ENCODE measurements around the gene SLC8A3. TPM values are rescaled to one million over a fixed set of nuclear protein-coding genes. Genes with fewer than 3 reads are reported as not detected.

The SLC8A3 gene, protein sequence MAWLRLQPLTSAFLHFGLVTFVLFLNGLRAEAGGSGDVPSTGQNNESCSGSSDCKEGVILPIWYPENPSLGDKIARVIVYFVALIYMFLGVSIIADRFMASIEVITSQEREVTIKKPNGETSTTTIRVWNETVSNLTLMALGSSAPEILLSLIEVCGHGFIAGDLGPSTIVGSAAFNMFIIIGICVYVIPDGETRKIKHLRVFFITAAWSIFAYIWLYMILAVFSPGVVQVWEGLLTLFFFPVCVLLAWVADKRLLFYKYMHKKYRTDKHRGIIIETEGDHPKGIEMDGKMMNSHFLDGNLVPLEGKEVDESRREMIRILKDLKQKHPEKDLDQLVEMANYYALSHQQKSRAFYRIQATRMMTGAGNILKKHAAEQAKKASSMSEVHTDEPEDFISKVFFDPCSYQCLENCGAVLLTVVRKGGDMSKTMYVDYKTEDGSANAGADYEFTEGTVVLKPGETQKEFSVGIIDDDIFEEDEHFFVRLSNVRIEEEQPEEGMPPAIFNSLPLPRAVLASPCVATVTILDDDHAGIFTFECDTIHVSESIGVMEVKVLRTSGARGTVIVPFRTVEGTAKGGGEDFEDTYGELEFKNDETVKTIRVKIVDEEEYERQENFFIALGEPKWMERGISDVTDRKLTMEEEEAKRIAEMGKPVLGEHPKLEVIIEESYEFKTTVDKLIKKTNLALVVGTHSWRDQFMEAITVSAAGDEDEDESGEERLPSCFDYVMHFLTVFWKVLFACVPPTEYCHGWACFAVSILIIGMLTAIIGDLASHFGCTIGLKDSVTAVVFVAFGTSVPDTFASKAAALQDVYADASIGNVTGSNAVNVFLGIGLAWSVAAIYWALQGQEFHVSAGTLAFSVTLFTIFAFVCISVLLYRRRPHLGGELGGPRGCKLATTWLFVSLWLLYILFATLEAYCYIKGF
- under 1 TPM in 1 of 2 donors, not detected in 1; 0.09 TPM for total RNA-seq
- polyA plus RNA-seq (2013, experiment 1 of 2), result 0.57 TPM
- polyA plus RNA-seq (2013, experiment 2 of 2), result 0.91 TPM
- long read RNA-seq, experiment 1, result 0 reads
- long read RNA-seq, experiment 2, result 0 reads
- long read RNA-seq, experiment 3, result 0 reads
- long read RNA-seq, experiment 4, result 0 reads

DNA sequence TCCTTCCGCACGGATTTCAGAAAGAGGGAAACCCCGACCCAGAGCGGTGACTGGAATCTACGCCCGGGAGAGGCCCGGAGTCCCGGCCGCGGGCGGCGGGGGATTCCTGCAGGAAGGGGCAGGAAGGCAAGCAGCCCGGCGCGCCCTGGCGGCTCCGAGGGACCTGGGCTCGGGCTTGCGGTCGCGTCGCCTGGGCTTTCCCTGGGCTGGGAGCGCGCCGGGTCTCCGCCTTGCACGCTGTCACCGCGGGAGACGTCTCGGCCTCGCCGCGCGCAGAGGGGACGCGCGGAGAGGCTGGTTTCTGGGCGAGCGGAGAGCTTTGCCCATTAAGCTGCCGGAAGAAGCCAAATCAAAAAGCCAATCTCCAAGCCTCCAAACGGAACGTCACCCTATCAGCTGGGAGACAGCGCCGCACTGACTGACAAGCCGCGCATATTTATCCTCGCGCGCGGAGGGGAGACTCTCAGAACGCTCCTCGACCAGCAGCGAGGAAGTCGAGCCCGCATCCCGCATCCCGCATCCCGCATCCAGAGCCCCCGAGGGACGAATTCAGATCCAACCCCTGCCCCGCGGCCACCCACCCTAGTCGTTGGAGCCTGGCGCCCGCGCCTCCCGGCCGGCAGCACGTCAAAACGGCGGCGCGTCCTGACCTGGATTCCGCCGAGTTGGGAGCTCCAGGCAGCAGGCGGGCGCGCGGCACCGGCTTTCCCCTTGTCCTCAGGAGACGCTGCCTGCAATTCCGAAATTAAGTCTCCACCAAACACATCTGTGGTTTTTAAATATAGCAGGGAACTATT lies at the start of gene SLC8A3:
Gene SLC8A3, minus strand, starts transcription at position 293 of the 797 bp plus-strand sequence. CDS start 20,529 bp downstream, outside the sequence.
- Mint-ChIP-seq H3K4me3 (peak within 1 kb of the TSS; percentile 67), H3K27ac (no peak within 1 kb of the TSS), H3K36me3 (ENCODE audit: low read depth) (no peaks in the 10 kb centered on the region), H3K27me3 (ENCODE audit: insufficient read depth) (peaks cover 64% of the 10 kb centered on the region), H3K4me1 (peaks cover 16% of the 10 kb centered on the region), H3K9me3 (no peaks in the 10 kb centered on the region)
- H3K9ac ChIP-seq (ENCODE audit: extremely low read depth, low read length, poor library complexity, severe bottlenecking), result no peak within 1 kb of the TSS
- WGBS, 2 experiments (ENCODE audit: insufficient coverage in 1 of 2, insufficient read length in 1 of 2), result 1% methylated on average over 21 to 82 of the region's 83 CpGs
- peak; percentile 85 for DNase-seq
- no peaks in the 10 kb centered on the region for H3K4me1 ChIP-seq (ENCODE audit: control insufficient read depth, insufficient read depth, low read length)
- no peak within 1 kb of the TSS for H3K27ac ChIP-seq (ENCODE audit: low read depth, low read length)
- H3K27me3 ChIP-seq (ENCODE audit: control insufficient read depth, insufficient read depth, low read length, poor library complexity, severe bottlenecking), result peaks cover 70% of the 10 kb centered on the region
- H3K9me3 ChIP-seq (ENCODE audit: control insufficient read depth, low read length), result no peaks in the 10 kb centered on the region
- H3K36me3 ChIP-seq (ENCODE audit: control insufficient read depth, insufficient read depth, low read length), result no peaks in the 10 kb centered on the region
- peak; percentile 13 for TF ChIP-seq CTCF (conservative IDR thresholded peaks at IDR 0.05)
- H3K4me3 ChIP-seq (ENCODE audit: low read length), result peak within 1 kb of the TSS; percentile 83

GRCh38 chr14:70237710-70238109 lies 49.0 kb upstream of the SLC8A3 start:
- Mint-ChIP-seq H3K27me3 (ENCODE audit: insufficient read depth) (no peaks in the 10 kb centered on the region), H3K9me3 (peaks cover 9% of the 10 kb centered on the region), H3K36me3 (ENCODE audit: low read depth) (no peaks in the 10 kb centered on the region), H3K27ac (no peak overlapping the region), H3K4me1 (peaks cover 18% of the 10 kb centered on the region), H3K4me3 (no peak overlapping the region)
- Histone ChIP-seq H3K4me3 (ENCODE audit: low read length) (no peak overlapping the region), H3K4me1 (ENCODE audit: control insufficient read depth, insufficient read depth, low read length) (no peaks in the 10 kb centered on the region), H3K36me3 (ENCODE audit: control insufficient read depth, insufficient read depth, low read length) (no peaks in the 10 kb centered on the region), H3K9me3 (ENCODE audit: control insufficient read depth, low read length) (no peaks in the 10 kb centered on the region), H3K9ac (ENCODE audit: extremely low read depth, low read length, poor library complexity, severe bottlenecking) (no peak overlapping the region), H3K27me3 (ENCODE audit: control insufficient read depth, insufficient read depth, low read length, poor library complexity, severe bottlenecking) (no peaks in the 10 kb centered on the region), H3K27ac (ENCODE audit: low read depth, low read length) (no peak overlapping the region)
- no peak for TF ChIP-seq CTCF (conservative IDR thresholded peaks at IDR 0.05)
- 94 to 96% methylated on average over 3 of the region's 3 CpGs for WGBS, 2 experiments (ENCODE audit: insufficient coverage in 1 of 2, insufficient read length in 1 of 2)
- no peak for DNase-seq

All from endodermal cell (in vitro differentiated cells).